ENCODE measurements around the gene STK38L. TPM values are rescaled to one million over a fixed set of nuclear protein-coding genes. Genes with fewer than 3 reads are reported as not detected.

STK38L gene
- polyA plus RNA-seq, 3 donors, result 4.5 to 20.4 (median 19.3) TPM

DNA sequence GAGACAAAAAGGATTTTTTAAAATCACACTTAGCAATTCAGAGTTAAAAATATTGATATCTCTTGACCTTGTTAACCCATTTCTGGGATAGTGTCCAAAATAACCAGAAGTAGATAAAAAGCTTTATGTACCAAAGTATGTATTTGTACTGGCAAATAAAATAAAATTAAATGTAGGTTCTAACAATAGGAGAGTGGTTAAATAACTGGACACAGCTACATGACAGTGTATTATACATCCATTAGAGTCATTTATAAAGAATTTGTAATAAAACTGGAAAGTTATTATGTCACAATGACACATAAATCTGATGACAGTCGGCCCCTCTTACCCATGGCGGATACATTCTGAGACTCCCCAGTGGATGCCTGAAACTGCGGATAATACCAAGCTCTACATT lies 122.5 kb downstream of the STK38L start:
- 56 to 96% (median 84%) methylated on average over 3 of the region's 3 CpGs for WGBS, 3 donors
- H3K27ac ChIP-seq (ENCODE audit: low read depth, low read length), result no peak overlapping the region

DNA sequence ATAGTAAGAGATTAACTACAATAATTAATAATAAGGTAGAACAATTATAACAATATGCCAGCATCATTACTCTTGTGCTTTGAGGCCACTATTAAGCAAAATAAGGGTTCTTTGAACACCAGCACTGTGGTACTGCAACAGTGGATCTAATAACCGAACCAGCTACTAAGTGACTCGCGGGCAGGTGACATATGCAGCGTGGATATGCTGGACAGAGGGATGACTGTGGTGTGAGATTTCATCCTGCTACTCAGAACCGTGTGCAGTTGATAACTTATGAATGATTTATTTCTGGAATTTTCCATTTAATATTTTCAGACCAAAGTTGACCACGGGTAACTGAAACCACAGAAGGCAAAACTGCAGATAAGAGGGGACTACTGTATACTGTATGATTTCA lies 123.0 kb downstream of the STK38L start:
- 63 to 84% (median 71%) methylated on average over 6 of the region's 6 CpGs for WGBS, 3 donors
- H3K27ac ChIP-seq (ENCODE audit: low read depth, low read length), result no peak overlapping the region

Other genes with a start within 250 kb of the STK38L start
- gene TM7SF3, start 229.9 kb upstream of the STK38L start, polyA plus RNA-seq, result 10 to 100 TPM; 24.9 to 43.8 (median 42.0) TPM
- gene MED21, start 221.7 kb upstream of the STK38L start, polyA plus RNA-seq, result 10 to 100 TPM in 2 of 3 donors, 1 to 10 TPM in 1; 9.9 to 31.3 (median 15.3) TPM
- not detected for gene C12orf71, start 161.7 kb upstream of the STK38L start, polyA plus RNA-seq
- gene BMAL2, start 88.5 kb downstream of the STK38L start, polyA plus RNA-seq, result 1 to 10 TPM; 1.1 to 4.8 (median 1.5) TPM
- under 1 TPM in 1 of 3 donors, not detected in 2; 0.10 TPM for gene SMCO2, start 202.4 kb downstream of the STK38L start, polyA plus RNA-seq

Measured in adipose tissue (tissue), 3 donors.